Neural cell (in vitro differentiated cells): Measurements from ENCODE around the gene AQP12A. TPM values are rescaled to one million over a fixed set of nuclear protein-coding genes. Genes with fewer than 3 reads are reported as not detected.

Experiments
- H2AFZ ChIP-seq: fragments of 200-600, 300-800 bp; sonication (generic), shearing (Covaris generic); 2 replicates; pipeline ENCODE4 v1.6.0; 2014; ENCODE audit warnings: low read depth, mild to moderate bottlenecking, antibody characterized with exemption, low read length, moderate library complexity
- H3F3A ChIP-seq: fragments of 200-600 bp; shearing (Covaris generic); 2 replicates; pipeline ENCODE4 v1.6.1; 2016; ENCODE audit warnings: mild to moderate bottlenecking, moderate library complexity, mixed read lengths, antibody characterized with exemption, low read length; ENCODE audit not compliant: insufficient read depth, poor library complexity, severe bottlenecking
- H3K27ac ChIP-seq: fragments of 200-600, 300-800 bp; sonication (generic), shearing (Covaris generic); 2 replicates; pipeline ENCODE4 v1.5.1; 2014; ENCODE audit warnings: mild to moderate bottlenecking, low read length, moderate library complexity
- H3K27me3 ChIP-seq: fragments of 300-800, 200-600 bp; sonication (generic), shearing (Covaris generic); 2 replicates; pipeline ENCODE4 v1.6.0; 2014; ENCODE audit warnings: mild to moderate bottlenecking, low read depth, low read length, moderate library complexity; ENCODE audit not compliant: insufficient read depth
- H3K36me3 ChIP-seq: fragments of 300-800, 200-600 bp; sonication (generic), shearing (Covaris generic); 2 replicates; pipeline ENCODE4 v1.5.1; 2014; ENCODE audit warnings: mild to moderate bottlenecking, antibody characterized with exemption, low read length, moderate library complexity; ENCODE audit not compliant: insufficient read depth
- H3K4me2 ChIP-seq: fragments of 300-800, 200-600 bp; sonication (generic), shearing (Covaris generic); 2 replicates; pipeline ENCODE4 v1.6.0; 2014; ENCODE audit warnings: mild to moderate bottlenecking, low read length
- H3K4me3 ChIP-seq: fragments of 300-800, 200-600 bp; sonication (generic), shearing (Covaris generic); 2 replicates; pipeline ENCODE4 v1.5.1; 2014; ENCODE audit warnings: mild to moderate bottlenecking, low read length, moderate library complexity
- H3K79me2 ChIP-seq: fragments of 200-600 bp; shearing (Covaris generic); replicated peaks from 2 replicates; pipeline ENCODE4 v1.6.0; 2014; ENCODE audit warnings: mild to moderate bottlenecking, low read length, moderate library complexity; ENCODE audit not compliant: insufficient read depth
- H3K9ac ChIP-seq: fragments of 300-800, 200-600 bp; sonication (generic), shearing (Covaris generic); 2 replicates; pipeline ENCODE4 v1.6.1; 2016; ENCODE audit warnings: mild to moderate bottlenecking, low read length, mixed read lengths
- H3K9me2 ChIP-seq: fragments of 200-600 bp; shearing (Covaris generic); 2 replicates; pipeline ENCODE4 v1.6.1; 2016; ENCODE audit warnings: mild to moderate bottlenecking, low read length, mixed read lengths; ENCODE audit not compliant: insufficient read depth
- H3K9me3 ChIP-seq: fragments of 200-600, 300-800 bp; sonication (generic), shearing (Covaris generic); 2 replicates; pipeline ENCODE4 v1.6.1; 2016; ENCODE audit warnings: mild to moderate bottlenecking, mixed run types, low read length, moderate library complexity, mixed read lengths
- H4K20me1 ChIP-seq: fragments of 200-600 bp; shearing (Covaris generic); 2 replicates; pipeline ENCODE4 v1.6.1; 2016; ENCODE audit warnings: mild to moderate bottlenecking, mixed run types; ENCODE audit not compliant: insufficient read depth
- EP300 ChIP-seq: fragments of 450-650 bp; conservative IDR thresholded peaks from 2 replicates; pipeline ENCODE4 v1.6.1; 2014; ENCODE audit warnings: antibody characterized with exemption, mild to moderate bottlenecking, moderate library complexity; ENCODE audit not compliant: poor library complexity, severe bottlenecking
- EZH2 ChIP-seq: fragments of 200-600, 300-800 bp; shearing (Covaris generic), sonication (generic); IDR thresholded peaks from 2 replicates; pipeline ENCODE4 v1.6.1; 2014; ENCODE audit warnings: antibody characterized with exemption, low read length, borderline replicate concordance, mild to moderate bottlenecking; ENCODE audit not compliant: insufficient read depth, poor library complexity, severe bottlenecking
- MXI1 ChIP-seq: fragments of 450-650 bp; conservative IDR thresholded peaks from 2 replicates; pipeline ENCODE4 v1.6.1; 2014; ENCODE audit warnings: antibody characterized with exemption, mild to moderate bottlenecking; ENCODE audit not compliant: poor library complexity, severe bottlenecking
- POLR2AphosphoS5 ChIP-seq: IDR thresholded peaks from 2 replicates; pipeline ENCODE4 v1.6.1; 2012
- RAD21 ChIP-seq: fragments of 450-650 bp; conservative IDR thresholded peaks from 2 replicates; pipeline ENCODE4 v1.6.1; 2014; ENCODE audit warnings: antibody characterized with exemption, mild to moderate bottlenecking, moderate library complexity
- SMC3 ChIP-seq: fragments of 450-650 bp; conservative IDR thresholded peaks from 2 replicates; pipeline ENCODE4 v1.6.1; 2014; ENCODE audit warnings: antibody characterized with exemption, mild to moderate bottlenecking, moderate library complexity; ENCODE audit not compliant: poor library complexity
- TAF1 ChIP-seq: IDR thresholded peaks from 2 replicates; pipeline ENCODE4 v1.6.1; 2012; ENCODE audit warnings: low read depth
- polyA plus RNA-seq: library from polyadenylated mRNA; depleted of rRNA; stranded (reverse); fragments of >200 nt; gene quantifications from 2 replicates; pipeline ENCODE4 v1.2.3, GENCODE V29; 2014
- TF ChIP-seq, protein P1 (sequence below): IDR thresholded peaks from 2 replicates; pipeline ENCODE4 v1.6.1; 2012; ENCODE audit warnings: borderline replicate concordance
- TF ChIP-seq, protein P2 (sequence below): fragments of 450-650 bp; IDR thresholded peaks from 2 replicates; pipeline ENCODE4 v1.5.1; 2014; ENCODE audit warnings: antibody characterized with exemption, mild to moderate bottlenecking, moderate library complexity; ENCODE audit not compliant: poor library complexity, severe bottlenecking

The AQP12A gene
- polyA plus RNA-seq, 1 donor from 2014 or later, result not detected

DNA sequence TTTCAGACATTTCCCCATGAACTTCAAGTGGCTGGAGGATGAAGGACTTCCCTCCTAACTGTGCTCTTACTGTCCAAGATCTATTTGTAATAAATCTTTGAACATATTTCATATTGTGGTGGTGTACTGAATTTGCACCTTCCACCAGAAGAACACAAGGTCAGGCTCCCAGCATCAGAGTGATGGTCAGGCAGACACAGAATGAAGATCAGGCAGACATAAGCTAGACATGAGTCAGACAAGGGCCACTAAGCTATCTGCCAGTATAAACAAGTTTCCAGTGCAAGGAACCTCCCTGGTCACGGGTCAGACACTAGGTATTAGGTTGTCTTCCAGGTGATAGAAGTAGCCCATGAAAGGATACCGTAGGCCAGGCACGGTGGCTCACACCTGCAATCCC is 29.0 kb upstream of the AQP12A start:
- Histone ChIP-seq H2AFZ (no peak overlapping the region), H3K27ac (no peak overlapping the region), H4K20me1 (no peaks in the 10 kb centered on the region), H3K9me3 (peaks cover 4% of the 10 kb centered on the region), H3F3A (no peaks in the 10 kb centered on the region), H3K9ac (no peak overlapping the region), H3K9me2 (no peaks in the 10 kb centered on the region), H3K36me3 (no peaks in the 10 kb centered on the region), H3K4me3 (no peak overlapping the region), H3K4me2 (no peak overlapping the region), H3K27me3 (no peaks in the 10 kb centered on the region), H3K79me2 (no peaks in the 10 kb centered on the region)
- TF ChIP-seq TAF1 (no peak), RAD21 (no peak), MXI1 (no peak), EP300 (no peak), EZH2 (no peak), POLR2AphosphoS5 (no peak), SMC3 (no peak)
- TF ChIP-seq, protein P1, sequence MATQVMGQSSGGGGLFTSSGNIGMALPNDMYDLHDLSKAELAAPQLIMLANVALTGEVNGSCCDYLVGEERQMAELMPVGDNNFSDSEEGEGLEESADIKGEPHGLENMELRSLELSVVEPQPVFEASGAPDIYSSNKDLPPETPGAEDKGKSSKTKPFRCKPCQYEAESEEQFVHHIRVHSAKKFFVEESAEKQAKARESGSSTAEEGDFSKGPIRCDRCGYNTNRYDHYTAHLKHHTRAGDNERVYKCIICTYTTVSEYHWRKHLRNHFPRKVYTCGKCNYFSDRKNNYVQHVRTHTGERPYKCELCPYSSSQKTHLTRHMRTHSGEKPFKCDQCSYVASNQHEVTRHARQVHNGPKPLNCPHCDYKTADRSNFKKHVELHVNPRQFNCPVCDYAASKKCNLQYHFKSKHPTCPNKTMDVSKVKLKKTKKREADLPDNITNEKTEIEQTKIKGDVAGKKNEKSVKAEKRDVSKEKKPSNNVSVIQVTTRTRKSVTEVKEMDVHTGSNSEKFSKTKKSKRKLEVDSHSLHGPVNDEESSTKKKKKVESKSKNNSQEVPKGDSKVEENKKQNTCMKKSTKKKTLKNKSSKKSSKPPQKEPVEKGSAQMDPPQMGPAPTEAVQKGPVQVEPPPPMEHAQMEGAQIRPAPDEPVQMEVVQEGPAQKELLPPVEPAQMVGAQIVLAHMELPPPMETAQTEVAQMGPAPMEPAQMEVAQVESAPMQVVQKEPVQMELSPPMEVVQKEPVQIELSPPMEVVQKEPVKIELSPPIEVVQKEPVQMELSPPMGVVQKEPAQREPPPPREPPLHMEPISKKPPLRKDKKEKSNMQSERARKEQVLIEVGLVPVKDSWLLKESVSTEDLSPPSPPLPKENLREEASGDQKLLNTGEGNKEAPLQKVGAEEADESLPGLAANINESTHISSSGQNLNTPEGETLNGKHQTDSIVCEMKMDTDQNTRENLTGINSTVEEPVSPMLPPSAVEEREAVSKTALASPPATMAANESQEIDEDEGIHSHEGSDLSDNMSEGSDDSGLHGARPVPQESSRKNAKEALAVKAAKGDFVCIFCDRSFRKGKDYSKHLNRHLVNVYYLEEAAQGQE, result no peak
- TF ChIP-seq, protein P2, sequence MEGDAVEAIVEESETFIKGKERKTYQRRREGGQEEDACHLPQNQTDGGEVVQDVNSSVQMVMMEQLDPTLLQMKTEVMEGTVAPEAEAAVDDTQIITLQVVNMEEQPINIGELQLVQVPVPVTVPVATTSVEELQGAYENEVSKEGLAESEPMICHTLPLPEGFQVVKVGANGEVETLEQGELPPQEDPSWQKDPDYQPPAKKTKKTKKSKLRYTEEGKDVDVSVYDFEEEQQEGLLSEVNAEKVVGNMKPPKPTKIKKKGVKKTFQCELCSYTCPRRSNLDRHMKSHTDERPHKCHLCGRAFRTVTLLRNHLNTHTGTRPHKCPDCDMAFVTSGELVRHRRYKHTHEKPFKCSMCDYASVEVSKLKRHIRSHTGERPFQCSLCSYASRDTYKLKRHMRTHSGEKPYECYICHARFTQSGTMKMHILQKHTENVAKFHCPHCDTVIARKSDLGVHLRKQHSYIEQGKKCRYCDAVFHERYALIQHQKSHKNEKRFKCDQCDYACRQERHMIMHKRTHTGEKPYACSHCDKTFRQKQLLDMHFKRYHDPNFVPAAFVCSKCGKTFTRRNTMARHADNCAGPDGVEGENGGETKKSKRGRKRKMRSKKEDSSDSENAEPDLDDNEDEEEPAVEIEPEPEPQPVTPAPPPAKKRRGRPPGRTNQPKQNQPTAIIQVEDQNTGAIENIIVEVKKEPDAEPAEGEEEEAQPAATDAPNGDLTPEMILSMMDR, result no peak

DNA sequence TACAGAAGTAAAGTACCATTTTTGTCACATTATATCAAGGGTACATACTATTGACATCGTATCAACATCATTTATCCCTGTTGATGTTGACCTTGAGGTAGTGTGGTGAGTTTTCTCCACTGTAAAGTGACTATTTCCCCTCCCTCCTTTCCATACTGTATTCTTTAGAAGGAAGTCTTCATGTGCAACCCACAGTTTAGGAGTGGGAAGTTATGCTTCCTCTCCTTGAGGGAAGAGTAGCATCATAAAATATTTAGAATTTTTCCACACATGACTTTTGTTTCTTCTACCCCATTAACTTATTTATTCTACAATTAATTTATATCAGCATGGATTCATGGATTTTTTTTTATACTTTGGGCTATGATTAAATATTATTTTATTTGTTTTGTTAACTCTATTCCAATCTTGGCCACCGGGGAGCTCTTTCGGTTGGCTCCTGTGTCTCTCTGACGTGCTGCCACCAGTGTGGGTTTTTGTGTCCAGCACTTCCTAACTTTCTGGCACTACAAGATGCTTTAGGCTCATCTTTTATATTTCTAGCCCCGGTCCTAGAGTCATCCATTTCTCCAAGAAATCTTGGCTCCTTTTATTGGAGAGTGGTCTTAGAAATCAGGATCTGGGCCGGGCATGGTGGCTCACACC is 28.0 kb upstream of the AQP12A start:
- TF ChIP-seq TAF1, result no peak
- TF ChIP-seq POLR2AphosphoS5, result no peak
- no peak for TF ChIP-seq EZH2
- no peak for TF ChIP-seq RAD21

More for the DNA sequence above, 28.0 kb upstream of the AQP12A start:
- H3F3A ChIP-seq, result no peaks in the 10 kb centered on the region
- H3K4me3 ChIP-seq, result no peak overlapping the region
- H3K9me2 ChIP-seq, result no peaks in the 10 kb centered on the region
- no peak overlapping the region for H3K27ac ChIP-seq
- H3K4me2 ChIP-seq, result no peak overlapping the region
- no peaks in the 10 kb centered on the region for H3K36me3 ChIP-seq
- no peaks in the 10 kb centered on the region for H3K27me3 ChIP-seq
- H3K9me3 ChIP-seq, result peaks cover 4% of the 10 kb centered on the region
- H2AFZ ChIP-seq, result no peak overlapping the region
- H4K20me1 ChIP-seq, result no peaks in the 10 kb centered on the region
- no peak overlapping the region for H3K9ac ChIP-seq
- no peaks in the 10 kb centered on the region for H3K79me2 ChIP-seq
